ENCODE results near the gene CTNNBL1.

DNA sequence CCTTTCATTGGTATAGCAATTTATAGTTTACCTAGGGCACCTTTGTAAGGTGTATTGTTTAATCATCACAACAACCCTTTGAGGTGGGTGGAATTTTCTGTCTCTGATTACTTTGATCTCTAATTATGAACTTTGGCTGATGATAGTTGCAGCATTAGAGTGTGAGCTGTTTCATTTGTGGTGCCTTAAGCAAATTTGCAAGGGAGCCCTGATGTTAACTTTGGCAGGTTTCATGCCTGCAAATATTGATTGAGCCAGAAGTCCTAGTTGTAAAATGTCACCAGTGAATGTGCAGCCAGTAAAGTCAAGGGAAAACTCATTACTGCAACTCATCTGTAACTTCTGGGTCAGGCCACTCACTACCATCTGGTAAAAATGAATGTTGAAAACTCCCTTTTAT lies 29.8 kb downstream of the CTNNBL1 start:
- TF ChIP-seq, protein P1, sequence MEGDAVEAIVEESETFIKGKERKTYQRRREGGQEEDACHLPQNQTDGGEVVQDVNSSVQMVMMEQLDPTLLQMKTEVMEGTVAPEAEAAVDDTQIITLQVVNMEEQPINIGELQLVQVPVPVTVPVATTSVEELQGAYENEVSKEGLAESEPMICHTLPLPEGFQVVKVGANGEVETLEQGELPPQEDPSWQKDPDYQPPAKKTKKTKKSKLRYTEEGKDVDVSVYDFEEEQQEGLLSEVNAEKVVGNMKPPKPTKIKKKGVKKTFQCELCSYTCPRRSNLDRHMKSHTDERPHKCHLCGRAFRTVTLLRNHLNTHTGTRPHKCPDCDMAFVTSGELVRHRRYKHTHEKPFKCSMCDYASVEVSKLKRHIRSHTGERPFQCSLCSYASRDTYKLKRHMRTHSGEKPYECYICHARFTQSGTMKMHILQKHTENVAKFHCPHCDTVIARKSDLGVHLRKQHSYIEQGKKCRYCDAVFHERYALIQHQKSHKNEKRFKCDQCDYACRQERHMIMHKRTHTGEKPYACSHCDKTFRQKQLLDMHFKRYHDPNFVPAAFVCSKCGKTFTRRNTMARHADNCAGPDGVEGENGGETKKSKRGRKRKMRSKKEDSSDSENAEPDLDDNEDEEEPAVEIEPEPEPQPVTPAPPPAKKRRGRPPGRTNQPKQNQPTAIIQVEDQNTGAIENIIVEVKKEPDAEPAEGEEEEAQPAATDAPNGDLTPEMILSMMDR (IDR thresholded peaks at IDR 0.05) = no peak
- no peak for TF ChIP-seq POLR2A (IDR thresholded peaks at IDR 0.05)
